ENCODE data around the gene MKS1.

MKS1 gene

GRCh38 chr17:58219007-58219788, at the start of gene MKS1:
TSS of gene MKS1 (minus strand) at chr17:58219255. CDS start at chr17:58219230, 25 bp downstream.
- peak; percentile 34 for TF ChIP-seq CTCF (conservative IDR thresholded peaks at IDR 0.05; ENCODE audit: control insufficient read depth, insufficient read depth, low read depth, low read length)
- peak; percentile 87 for DNase-seq (ENCODE audit: low read depth)
- H3K4me3 ChIP-seq (ENCODE audit: control insufficient read depth, low read depth, low read length), result peak within 1 kb of the TSS; percentile 93

GRCh38 chr17:58268326-58268725, 49.3 kb upstream of the MKS1 start:
- no peak for TF ChIP-seq CTCF (conservative IDR thresholded peaks at IDR 0.05; ENCODE audit: control insufficient read depth, insufficient read depth, low read depth, low read length)
- H3K4me3 ChIP-seq (ENCODE audit: control insufficient read depth, low read depth, low read length), result no peak overlapping the region
- no peak for DNase-seq (ENCODE audit: low read depth)

- H3K4me3 ChIP-seq (ENCODE audit: control insufficient read depth, low read depth, low read length), result no peak overlapping the region
- DNase-seq (ENCODE audit: low read depth), result no peak
- TF ChIP-seq CTCF (conservative IDR thresholded peaks at IDR 0.05; ENCODE audit: control insufficient read depth, insufficient read depth, low read depth, low read length), result no peak
Observed at GRCh38 chr17:58267347-58268324, 48.6 kb upstream of the MKS1 start.

- DNase-seq (ENCODE audit: low read depth), result no peak
- H3K4me3 ChIP-seq (ENCODE audit: control insufficient read depth, low read depth, low read length), result no peak overlapping the region
- no peak for TF ChIP-seq CTCF (conservative IDR thresholded peaks at IDR 0.05; ENCODE audit: control insufficient read depth, insufficient read depth, low read depth, low read length)
Observed at GRCh38 chr17:58265902-58266875, 47.1 kb upstream of the MKS1 start.

- no peak for TF ChIP-seq CTCF (conservative IDR thresholded peaks at IDR 0.05; ENCODE audit: control insufficient read depth, insufficient read depth, low read depth, low read length)
- DNase-seq (ENCODE audit: low read depth), result no peak
- H3K4me3 ChIP-seq (ENCODE audit: control insufficient read depth, low read depth, low read length), result no peak overlapping the region
Observed at GRCh38 chr17:58265271-58265670, 46.2 kb upstream of the MKS1 start.

Measured in fibroblast of mammary gland (primary cell).